ENCODE results near the gene UBE2N.
A peak's percentile ranks its signal among the peaks of the same experiment; 100 is the strongest.

The UBE2N gene

GRCh38 chr12:93441617-93442410 lies at the start of gene UBE2N:
Gene UBE2N, minus strand, starts transcription at chr12:93441947. Its CDS starts 63 bp downstream, at chr12:93441884.
- DNase-seq: peak; percentile 93

- no peak for DNase-seq
Observed at GRCh38 chr12:93484315-93484981, 42.7 kb upstream of the UBE2N start.

- no peak for DNase-seq
Observed at GRCh38 chr12:93483151-93483807, 41.5 kb upstream of the UBE2N start.

- no peak for DNase-seq
Observed at GRCh38 chr12:93482721-93483120, 41.0 kb upstream of the UBE2N start.

GRCh38 chr12:93476555-93476954 lies 34.8 kb upstream of the UBE2N start:
- no peak for DNase-seq

- no peak for DNase-seq
Observed at GRCh38 chr12:93469386-93469785, 27.6 kb upstream of the UBE2N start.

GRCh38 chr12:93468008-93468371 lies 26.2 kb upstream of the UBE2N start:
- DNase-seq: no peak

- DNase-seq: peak; percentile 85
Observed at GRCh38 chr12:93467351-93468007, 25.7 kb upstream of the UBE2N start, which contains the start of gene MRPL42. Gene MRPL42, plus strand, starts transcription at chr12:93467514. Its CDS starts 1,772 bp downstream, at chr12:93469286.

- DNase-seq: no peak
Observed at GRCh38 chr12:93466625-93467350, 25.0 kb upstream of the UBE2N start.

GRCh38 chr12:93465841-93466240 lies 24.1 kb upstream of the UBE2N start:
- DNase-seq: no peak

- DNase-seq: no peak
Observed at GRCh38 chr12:93461503-93461902, 19.8 kb upstream of the UBE2N start.

GRCh38 chr12:93460902-93461301 lies 19.2 kb upstream of the UBE2N start:
- no peak for DNase-seq

GRCh38 chr12:93460003-93460402 lies 18.3 kb upstream of the UBE2N start:
- no peak for DNase-seq

GRCh38 chr12:93459097-93459496 lies 17.4 kb upstream of the UBE2N start:
- no peak for DNase-seq

GRCh38 chr12:93456077-93456476 lies 14.3 kb upstream of the UBE2N start:
- DNase-seq: no peak

GRCh38 chr12:93453633-93454032 lies 11.9 kb upstream of the UBE2N start:
- no peak for DNase-seq

GRCh38 chr12:93451423-93452158 lies 9.8 kb upstream of the UBE2N start:
- no peak for DNase-seq

GRCh38 chr12:93449277-93449676 lies 7.5 kb upstream of the UBE2N start:
- no peak for DNase-seq

GRCh38 chr12:93448796-93449195 lies 7.0 kb upstream of the UBE2N start:
- DNase-seq: no peak

- DNase-seq: no peak
Observed at GRCh38 chr12:93447555-93448290, 6.0 kb upstream of the UBE2N start.

GRCh38 chr12:93443576-93443975 lies 1.8 kb upstream of the UBE2N start:
- no peak for DNase-seq

Measured in NCI-H1105 treated with DMSO at 0.1 percent for 48 hours (cell line).